ENCODE measurements around the gene RXRB. TPM values are rescaled to one million over a fixed set of nuclear protein-coding genes. Genes with fewer than 3 reads are reported as not detected.

The RXRB gene
- total and polyA plus RNA-seq, 2 donors (not counting 1 experiment from before 2014, with no cell fraction given): 88.3 to 99.9 TPM

- Histone ChIP-seq H3K9me3 (ENCODE audit: control extremely low read depth in 1 of 3, control insufficient read depth in 2 of 3, insufficient read depth in 1 of 3, low read length in 2 of 3) (no peaks in the 10 kb centered on the region), H3K36me3 (replicated peaks in 1 of 2; ENCODE audit: control extremely low read depth in 1 of 2, control insufficient read depth in 1 of 2, extremely low read depth in 1 of 2, insufficient read depth in 2 of 2, low read length in 1 of 2) (no peaks in the 10 kb centered on the region), H3K27ac (ENCODE audit: low read length in 2 of 2) (no peak overlapping the region), H4K20me1 (ENCODE audit: control insufficient read depth, insufficient read depth, low read length, poor library complexity, severe bottlenecking) (no peaks in the 10 kb centered on the region), H3K9ac (ENCODE audit: low read length) (no peak overlapping the region), H3K4me2 (replicated peaks; ENCODE audit: low read depth, low read length, poor library complexity, severe bottlenecking) (no peak overlapping the region), H3K27me3 (replicated peaks in 1 of 4; ENCODE audit: control extremely low read depth in 1 of 4, control insufficient read depth in 3 of 4, insufficient read depth in 4 of 4, low read length in 3 of 4) (peaks cover 0 to 14% (median 6%) of the 10 kb centered on the region in 4 experiments), H3K79me2 (ENCODE audit: control insufficient read depth, insufficient read depth, low read length) (no peaks in the 10 kb centered on the region), H2AFZ (ENCODE audit: insufficient read depth, low read depth, low read length, poor library complexity, severe bottlenecking) (no peak overlapping the region), H3K4me1 (ENCODE audit: control insufficient read depth in 2 of 2, insufficient read depth in 2 of 2, low read length in 2 of 2) (peaks cover 0 to 10% of the 10 kb centered on the region in 2 donors), H3K4me3 (ENCODE audit: control extremely low read depth in 1 of 5, extremely low read depth in 1 of 5, insufficient read depth in 1 of 5, low read depth in 2 of 5, low read length in 4 of 5) (no peak overlapping the region)
- no peak overlapping the region for H3K27ac Mint-ChIP-seq
- POLR2A ChIA-PET: interaction anchor here (0.7 kb wide), 1 partner anchor 143 kb away, joined by 6 read pairs; no protein-coding TSS in a partner anchor
- H3K4me3 Mint-ChIP-seq: no peak overlapping the region
- no peaks in the 10 kb centered on the region for H3K9me3 Mint-ChIP-seq (ENCODE audit: insufficient read depth)
- TF ChIP-seq EZH2 (IDR thresholded peaks at IDR 0.05; ENCODE audit: borderline replicate concordance, insufficient read depth, low read depth, low read length, poor library complexity, severe bottlenecking): no peak
- no peak for DNase-seq
- intact Hi-C loops (cut with micrococcal nuclease): loop anchor here (1.0 kb wide), 1 partner anchor 172 kb away; no protein-coding TSS in a partner anchor
- no peak for ATAC-seq (ENCODE audit: low read depth)
- H3K27me3 Mint-ChIP-seq: peaks cover 23% of the 10 kb centered on the region
- CTCF ChIA-PET: interaction anchor here (0.6 to 2.4 kb wide), 7 partner anchors 10 to 238 kb away, joined by 3 to 15 read pairs (median 3); no protein-coding TSS in a partner anchor
- WGBS (ENCODE audit: insufficient coverage): 67% methylated on average over 5 of the region's 8 CpGs
- peaks cover 9% of the 10 kb centered on the region for H3K4me1 Mint-ChIP-seq
Measured at GRCh38 chr6:33171880-33172687, 28.4 kb downstream of the RXRB start.

- TF ChIP-seq EZH2 (IDR thresholded peaks at IDR 0.05; ENCODE audit: borderline replicate concordance, insufficient read depth, low read depth, low read length, poor library complexity, severe bottlenecking) (no peak), CTCF (IDR thresholded peaks at IDR 0.05) (no peak)
Measured at GRCh38 chr6:33171016-33171879, 29.2 kb downstream of the RXRB start.

More at GRCh38 chr6:33171016-33171879, 29.2 kb downstream of the RXRB start:
- H3K9ac ChIP-seq (ENCODE audit: low read length): no peak overlapping the region
- H3K36me3 ChIP-seq (replicated peaks in 1 of 2; ENCODE audit: control extremely low read depth in 1 of 2, control insufficient read depth in 1 of 2, extremely low read depth in 1 of 2, insufficient read depth in 2 of 2, low read length in 1 of 2): no peaks in the 10 kb centered on the region
- intact Hi-C loops (cut with micrococcal nuclease): no loop called here
- Mint-ChIP-seq H3K27me3 (peaks cover 21% of the 10 kb centered on the region), H3K27ac (peak overlapping the region; percentile 46), H3K9me3 (ENCODE audit: insufficient read depth) (no peaks in the 10 kb centered on the region), H3K4me3 (no peak overlapping the region), H3K4me1 (peaks cover 9% of the 10 kb centered on the region)
- H3K27ac ChIP-seq (ENCODE audit: low read length in 2 of 2): no peak overlapping the region
- DNase-seq (no peak), ATAC-seq (ENCODE audit: low read depth) (no peak)
- H4K20me1 ChIP-seq (ENCODE audit: control insufficient read depth, insufficient read depth, low read length, poor library complexity, severe bottlenecking): no peaks in the 10 kb centered on the region
- CTCF ChIA-PET: interaction anchor here (0.7 to 1.3 kb wide), 2 partner anchors 23 to 77 kb away, joined by 3 to 4 read pairs; no protein-coding TSS in a partner anchor
- peaks cover 0 to 10% of the 10 kb centered on the region in 2 donors for H3K4me1 ChIP-seq (ENCODE audit: control insufficient read depth in 2 of 2, insufficient read depth in 2 of 2, low read length in 2 of 2)
- H3K4me2 ChIP-seq (replicated peaks; ENCODE audit: low read depth, low read length, poor library complexity, severe bottlenecking): no peak overlapping the region
- peaks cover 0 to 14% (median 6%) of the 10 kb centered on the region in 4 experiments for H3K27me3 ChIP-seq (replicated peaks in 1 of 4; ENCODE audit: control extremely low read depth in 1 of 4, control insufficient read depth in 3 of 4, insufficient read depth in 4 of 4, low read length in 3 of 4)
- no peak overlapping the region for H2AFZ ChIP-seq (ENCODE audit: insufficient read depth, low read depth, low read length, poor library complexity, severe bottlenecking)
- POLR2A ChIA-PET: interaction anchor here (0.7 kb wide), 1 partner anchor 143 kb away, joined by 6 read pairs; no protein-coding TSS in a partner anchor
- 92% methylated on average over 9 of the region's 11 CpGs for WGBS (ENCODE audit: insufficient coverage)
- no peaks in the 10 kb centered on the region for H3K79me2 ChIP-seq (ENCODE audit: control insufficient read depth, insufficient read depth, low read length)
- no peak overlapping the region for H3K4me3 ChIP-seq (ENCODE audit: control extremely low read depth in 1 of 5, extremely low read depth in 1 of 5, insufficient read depth in 1 of 5, low read depth in 2 of 5, low read length in 4 of 5)
- no peaks in the 10 kb centered on the region for H3K9me3 ChIP-seq (ENCODE audit: control extremely low read depth in 1 of 3, control insufficient read depth in 2 of 3, insufficient read depth in 1 of 3, low read length in 2 of 3)

All from B cell (primary cell).